ENCODE data around the gene MAP7D1. TPM values are rescaled to one million over a fixed set of nuclear protein-coding genes. Genes with fewer than 3 reads are reported as not detected.
A peak's percentile ranks its signal among the peaks of the same experiment; 100 is the strongest.

The MAP7D1 gene
- total and polyA plus RNA-seq, 2 experiments from 2014 or later, result 141 to 239 TPM

DNA sequence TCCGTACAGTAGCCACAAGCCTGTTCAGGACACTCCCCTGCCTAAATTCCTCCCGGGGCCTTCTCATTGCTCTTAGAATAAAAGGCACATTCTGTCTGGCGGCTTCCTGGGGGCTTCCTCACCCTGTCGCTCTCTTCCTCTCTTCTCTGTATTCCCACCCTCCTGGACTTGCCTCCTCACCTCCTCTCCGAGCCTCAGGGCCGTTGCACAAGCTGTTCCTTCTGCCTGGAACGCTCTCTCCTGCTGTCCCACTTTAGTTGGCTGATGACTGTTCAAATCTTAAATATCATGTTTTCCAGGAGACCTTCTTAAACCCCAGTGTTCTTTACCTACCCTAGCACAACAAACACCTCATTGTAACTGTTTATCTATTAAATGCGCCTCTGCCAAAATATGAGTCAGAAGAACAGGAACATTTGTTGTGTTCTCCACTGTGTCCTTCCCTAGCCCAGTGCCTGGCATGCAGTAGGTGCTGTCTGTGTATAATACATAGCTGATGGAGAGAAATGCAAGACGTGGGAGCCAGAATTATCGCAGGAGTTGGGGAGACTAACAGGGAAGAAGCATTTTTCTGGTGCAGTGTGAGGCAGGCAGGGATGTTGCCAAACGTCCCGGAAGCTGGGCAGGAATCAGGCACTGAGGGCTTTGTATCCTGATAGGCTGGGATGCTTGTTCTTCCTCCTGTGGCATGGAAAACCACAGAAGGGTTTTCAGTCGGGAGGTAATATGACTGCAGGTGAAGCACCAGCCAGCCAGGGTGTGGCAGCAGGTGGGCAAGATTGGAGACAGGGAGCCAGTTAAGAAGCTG is 44.2 kb downstream of the MAP7D1 start:
- peak in 1 of 2 donors; percentile 87 for DNase-seq (ENCODE audit: low read depth in 1 of 2, low spot score in 1 of 2)
- TF ChIP-seq, protein P1, sequence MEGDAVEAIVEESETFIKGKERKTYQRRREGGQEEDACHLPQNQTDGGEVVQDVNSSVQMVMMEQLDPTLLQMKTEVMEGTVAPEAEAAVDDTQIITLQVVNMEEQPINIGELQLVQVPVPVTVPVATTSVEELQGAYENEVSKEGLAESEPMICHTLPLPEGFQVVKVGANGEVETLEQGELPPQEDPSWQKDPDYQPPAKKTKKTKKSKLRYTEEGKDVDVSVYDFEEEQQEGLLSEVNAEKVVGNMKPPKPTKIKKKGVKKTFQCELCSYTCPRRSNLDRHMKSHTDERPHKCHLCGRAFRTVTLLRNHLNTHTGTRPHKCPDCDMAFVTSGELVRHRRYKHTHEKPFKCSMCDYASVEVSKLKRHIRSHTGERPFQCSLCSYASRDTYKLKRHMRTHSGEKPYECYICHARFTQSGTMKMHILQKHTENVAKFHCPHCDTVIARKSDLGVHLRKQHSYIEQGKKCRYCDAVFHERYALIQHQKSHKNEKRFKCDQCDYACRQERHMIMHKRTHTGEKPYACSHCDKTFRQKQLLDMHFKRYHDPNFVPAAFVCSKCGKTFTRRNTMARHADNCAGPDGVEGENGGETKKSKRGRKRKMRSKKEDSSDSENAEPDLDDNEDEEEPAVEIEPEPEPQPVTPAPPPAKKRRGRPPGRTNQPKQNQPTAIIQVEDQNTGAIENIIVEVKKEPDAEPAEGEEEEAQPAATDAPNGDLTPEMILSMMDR (IDR thresholded peaks at IDR 0.05; ENCODE audit: low read depth, low read length), result no peak
- Histone ChIP-seq H3K9me3 (ENCODE audit: low read depth) (no peaks in the 10 kb centered on the region), H3K36me3 (no peaks in the 10 kb centered on the region), H3K27ac (no peak overlapping the region), H3K27me3 (no peaks in the 10 kb centered on the region), H3K4me1 (ENCODE audit: low read depth) (peaks cover 13% of the 10 kb centered on the region), H3K4me3 (no peak overlapping the region)

DNA sequence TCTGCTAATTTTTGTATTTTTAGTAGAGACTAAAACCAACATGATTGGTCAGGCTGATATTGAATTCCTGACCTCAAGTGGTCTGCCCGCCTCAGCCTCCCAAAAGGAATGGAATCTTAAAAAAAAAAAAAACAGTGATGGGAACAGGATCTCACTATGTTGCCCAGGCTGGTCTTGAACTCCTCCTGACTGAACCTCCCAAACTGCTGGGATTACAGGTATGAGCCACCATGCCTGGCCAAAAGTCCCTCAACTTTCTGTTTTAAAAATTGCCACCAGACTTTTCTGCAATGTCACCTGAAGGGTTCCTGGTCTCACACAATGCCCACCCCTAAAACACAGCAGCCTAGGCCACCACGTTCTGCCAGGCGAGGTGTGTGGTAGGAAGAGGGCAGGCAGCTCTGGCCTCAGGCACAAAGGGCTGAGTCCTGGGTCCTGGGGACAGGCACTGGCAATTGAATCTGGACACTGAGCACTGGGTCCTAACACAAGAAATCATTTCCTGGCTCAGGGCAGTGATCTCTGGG is 47.1 kb downstream of the MAP7D1 start:
- Histone ChIP-seq H3K4me1 (ENCODE audit: low read depth) (peaks cover 13% of the 10 kb centered on the region), H3K27ac (peak overlapping the region; percentile 92), H3K9me3 (ENCODE audit: low read depth) (no peaks in the 10 kb centered on the region), H3K27me3 (no peaks in the 10 kb centered on the region), H3K36me3 (no peaks in the 10 kb centered on the region), H3K4me3 (no peak overlapping the region)
- DNase-seq (ENCODE audit: low read depth in 1 of 2, low spot score in 1 of 2), result no peak
- TF ChIP-seq, protein P1 (IDR thresholded peaks at IDR 0.05; ENCODE audit: low read depth, low read length), result no peak

DNA sequence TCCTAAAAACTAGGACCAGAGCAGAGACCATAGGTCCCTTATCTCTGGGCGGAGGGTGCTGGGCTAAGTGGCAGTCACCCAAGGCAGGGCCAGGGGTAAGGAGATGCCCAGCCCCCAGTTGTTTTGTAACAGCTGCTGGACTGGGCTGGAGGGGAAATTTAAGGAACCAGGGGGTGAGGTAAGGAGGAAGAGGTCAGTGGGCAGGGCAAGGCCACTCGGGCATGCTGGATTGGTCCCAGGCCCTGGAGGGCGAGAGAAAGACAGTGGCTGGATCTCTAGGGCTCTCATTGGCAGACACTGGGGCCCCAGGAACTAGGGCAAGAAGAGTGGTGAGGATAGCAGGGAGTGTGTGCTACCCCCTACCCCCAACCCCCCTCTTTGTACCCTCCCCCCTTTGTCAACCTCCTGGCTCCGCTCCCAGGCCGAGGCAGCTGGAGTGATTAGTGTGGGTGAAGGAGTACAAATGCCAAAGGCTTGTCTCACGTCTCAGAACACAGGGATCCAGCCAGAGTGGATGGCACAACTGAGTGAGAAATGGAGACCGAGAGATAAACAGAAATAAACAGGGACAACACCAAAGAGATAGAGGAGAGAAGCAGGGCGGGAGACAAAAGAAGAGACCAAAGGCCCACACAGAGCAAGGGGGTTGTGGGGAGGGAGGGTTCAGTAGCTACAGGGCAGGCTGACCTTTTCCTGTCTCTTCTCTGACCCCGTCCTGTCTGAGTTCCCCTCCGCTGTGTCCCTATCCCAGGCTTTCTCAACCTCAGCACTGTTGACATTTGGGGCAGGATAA is 47.8 kb downstream of the MAP7D1 start:
- Histone ChIP-seq H3K4me3 (no peak overlapping the region), H3K27me3 (no peaks in the 10 kb centered on the region), H3K9me3 (ENCODE audit: low read depth) (no peaks in the 10 kb centered on the region), H3K27ac (peak overlapping the region; percentile 92), H3K4me1 (ENCODE audit: low read depth) (peaks cover 13% of the 10 kb centered on the region), H3K36me3 (no peaks in the 10 kb centered on the region)
- peak; percentile 32 to 83 for DNase-seq (ENCODE audit: low read depth in 1 of 2, low spot score in 1 of 2)
- TF ChIP-seq, protein P1 (IDR thresholded peaks at IDR 0.05; ENCODE audit: low read depth, low read length), result no peak

DNA sequence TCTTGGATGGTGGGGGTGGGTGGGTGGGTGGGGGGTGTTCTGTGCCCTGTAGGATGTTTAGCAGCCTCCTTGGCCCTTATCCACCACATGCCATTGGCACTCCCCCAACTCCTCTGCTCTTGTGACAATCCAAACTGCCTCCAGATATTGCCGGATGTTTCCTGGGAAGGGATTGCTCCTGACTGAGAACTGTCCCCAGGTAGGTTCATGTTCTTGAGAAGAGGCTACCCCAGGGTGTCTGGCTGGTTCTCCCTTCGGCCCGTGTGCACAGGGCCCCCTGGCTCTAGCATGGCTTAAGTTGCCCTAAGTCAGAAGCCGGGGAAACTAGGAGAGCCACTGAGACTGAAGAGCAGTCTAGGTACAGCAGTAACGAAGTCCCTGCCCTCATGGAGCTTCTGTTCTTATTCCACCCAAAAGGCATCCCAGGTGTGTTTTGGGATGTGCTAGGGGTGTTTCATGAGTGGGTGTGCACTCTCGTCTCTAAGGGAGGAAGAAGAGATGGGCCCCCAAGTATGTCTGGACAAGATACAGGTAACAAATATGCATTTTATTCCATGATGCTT is 48.5 kb downstream of the MAP7D1 start:
- Histone ChIP-seq H3K27ac (peak overlapping the region; percentile 92), H3K4me3 (no peak overlapping the region), H3K27me3 (no peaks in the 10 kb centered on the region), H3K4me1 (ENCODE audit: low read depth) (peaks cover 13% of the 10 kb centered on the region), H3K9me3 (ENCODE audit: low read depth) (no peaks in the 10 kb centered on the region), H3K36me3 (no peaks in the 10 kb centered on the region)
- peak in 1 of 2 donors; percentile 64 for DNase-seq (ENCODE audit: low read depth in 1 of 2, low spot score in 1 of 2)
- TF ChIP-seq, protein P1 (IDR thresholded peaks at IDR 0.05; ENCODE audit: low read depth, low read length), result no peak

DNA sequence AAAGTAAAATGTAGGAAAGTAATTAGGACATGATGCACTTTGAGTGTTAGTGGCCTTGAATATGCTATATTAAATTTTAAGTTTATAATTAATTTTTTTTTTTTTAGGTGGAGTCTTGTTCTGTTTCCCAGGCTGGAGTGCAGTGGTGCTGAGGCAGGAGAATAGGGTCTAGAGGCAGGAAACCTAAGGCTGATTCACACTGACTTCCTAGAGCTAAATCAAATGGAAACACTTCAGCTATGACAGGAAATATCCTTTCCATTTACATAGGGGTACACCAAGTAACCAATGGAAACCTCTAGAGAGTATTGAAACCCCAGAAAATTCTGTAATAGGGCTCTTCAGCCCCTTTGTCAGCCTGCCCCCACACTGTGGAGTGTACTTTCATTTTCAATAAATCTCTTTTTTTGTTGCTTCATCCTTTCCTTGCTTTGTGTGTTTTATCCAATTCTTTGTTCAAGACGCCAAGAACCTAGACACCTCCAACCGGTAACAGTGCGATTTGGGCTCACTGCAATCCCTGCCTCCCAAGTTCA is 50.4 kb downstream of the MAP7D1 start:
- TF ChIP-seq, protein P1 (IDR thresholded peaks at IDR 0.05; ENCODE audit: low read depth, low read length), result no peak
- DNase-seq (ENCODE audit: low read depth in 1 of 2, low spot score in 1 of 2), result no peak
- Histone ChIP-seq H3K9me3 (ENCODE audit: low read depth) (no peaks in the 10 kb centered on the region), H3K27ac (no peak overlapping the region), H3K4me1 (ENCODE audit: low read depth) (peaks cover 13% of the 10 kb centered on the region), H3K27me3 (no peaks in the 10 kb centered on the region), H3K36me3 (no peaks in the 10 kb centered on the region), H3K4me3 (no peak overlapping the region)
